Occipital lobe (tissue), 2 donors: ENCODE data around the gene LRRFIP1. TPM values are rescaled to one million over a fixed set of nuclear protein-coding genes. Genes with fewer than 3 reads are reported as not detected.

Experiments
- DNase-seq: peaks from one replicate; lab custom pipeline; 2025; lab: John Stamatoyannopoulos, UW
- total RNA-seq: library from RNA; depleted of rRNA; stranded (reverse); fragments of >200 nt; gene quantifications from one replicate; pipeline ENCODE4 v1.2.3, GENCODE V29; 2014

LRRFIP1 gene
- total RNA-seq, 1 donor from 2014 or later, result 29.0 TPM

GRCh38 chr2:237617587-237617982 lies 9.8 kb upstream of the LRRFIP1 start:
- DNase-seq, result no peak

- DNase-seq, result no peak
These were observed 8.9 kb upstream of the LRRFIP1 start for GRCh38 chr2:237618449-237618848.

GRCh38 chr2:237623428-237624403 lies 3.7 kb upstream of the LRRFIP1 start:
- DNase-seq, result no peak

DNA sequence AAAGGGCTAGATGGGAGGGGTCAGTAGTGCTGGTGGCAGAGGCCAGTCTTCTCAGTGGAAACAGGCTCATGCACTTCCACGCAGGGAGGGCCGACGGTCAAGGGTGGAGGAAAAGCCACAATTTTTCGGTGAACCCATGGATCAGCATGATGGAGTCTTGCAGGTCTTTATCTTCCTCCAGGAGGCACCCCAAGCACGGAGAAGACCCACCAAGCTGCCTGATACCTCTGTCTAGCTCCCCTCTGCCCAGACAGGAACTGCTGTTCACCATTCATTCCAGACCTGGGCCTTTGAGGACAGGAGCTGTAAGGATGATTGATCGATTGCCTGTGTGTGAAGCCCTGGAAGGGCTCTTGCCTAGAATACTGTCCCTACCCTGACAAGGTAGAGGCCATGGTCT lies 2.8 kb upstream of the LRRFIP1 start:
- no peak for DNase-seq

GRCh38 chr2:237625216-237625705 lies 2.1 kb upstream of the LRRFIP1 start:
- DNase-seq, result no peak

DNA sequence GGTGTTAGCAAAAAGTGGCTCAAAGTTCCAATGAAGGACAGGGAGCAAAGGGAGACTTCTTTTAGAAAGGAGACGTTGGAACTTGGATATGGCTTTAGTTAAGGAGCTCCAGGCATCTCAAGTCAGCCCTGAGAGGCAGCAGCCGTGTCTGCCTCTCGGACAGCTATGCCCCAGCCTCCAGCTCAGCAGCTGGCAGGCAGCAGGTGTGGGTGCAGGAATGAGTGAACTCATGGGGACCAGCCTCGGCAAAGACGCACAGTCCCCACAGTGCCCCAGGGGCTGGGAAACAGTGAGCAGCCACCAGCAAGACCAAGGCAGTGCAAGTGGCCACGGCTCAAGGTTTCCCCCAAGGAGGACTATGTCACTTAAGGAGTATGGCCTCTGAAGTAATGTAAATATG lies 1.6 kb upstream of the LRRFIP1 start:
- DNase-seq, result no peak

GRCh38 chr2:237626813-237627440 lies 460 bp upstream of the LRRFIP1 start:
- no peak for DNase-seq

DNA sequence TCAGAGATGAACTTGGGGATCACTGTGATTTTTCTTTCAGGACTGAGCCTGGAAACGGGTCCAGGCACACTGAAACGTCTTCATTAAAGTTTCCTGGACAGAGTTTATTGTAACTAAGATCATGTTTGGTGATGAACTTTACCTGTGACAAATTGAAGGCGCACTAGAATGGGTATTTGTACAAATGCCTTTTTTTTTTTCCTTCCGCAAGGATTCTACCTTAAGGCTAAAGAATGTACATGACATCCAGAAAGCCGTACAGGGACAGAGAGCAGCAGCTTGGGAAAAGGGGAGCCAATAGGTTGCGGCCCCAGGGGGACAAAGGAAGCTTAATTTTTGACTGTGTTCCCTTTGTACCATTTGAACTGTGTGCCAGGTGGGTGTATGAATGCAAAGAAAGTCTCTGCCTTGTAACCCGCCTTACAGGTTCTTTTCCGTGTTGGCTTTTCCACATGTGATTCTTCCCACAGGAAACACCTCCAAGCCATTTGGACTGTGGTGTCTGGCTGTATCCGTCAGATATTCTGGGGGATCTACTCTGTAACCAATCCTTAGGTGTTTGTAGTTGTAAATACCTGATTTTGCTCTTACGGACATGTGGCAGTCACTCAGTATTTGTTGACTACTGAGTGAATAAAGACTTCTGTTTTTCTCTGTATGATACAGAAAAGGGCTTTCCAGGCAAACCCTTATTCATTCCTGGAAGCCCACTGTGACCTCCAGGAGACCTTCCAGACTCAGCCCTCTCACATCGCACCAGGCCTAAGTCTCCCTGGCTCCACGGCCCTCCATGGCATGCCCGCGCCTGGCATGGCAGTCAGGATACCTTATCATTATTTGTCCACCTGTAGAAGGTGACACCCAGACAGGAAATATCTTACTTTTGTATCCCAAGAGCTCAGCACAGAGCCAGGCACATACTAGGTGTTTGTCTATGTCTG lies 1.1 kb downstream of the LRRFIP1 start:
- no peak for DNase-seq

DNA sequence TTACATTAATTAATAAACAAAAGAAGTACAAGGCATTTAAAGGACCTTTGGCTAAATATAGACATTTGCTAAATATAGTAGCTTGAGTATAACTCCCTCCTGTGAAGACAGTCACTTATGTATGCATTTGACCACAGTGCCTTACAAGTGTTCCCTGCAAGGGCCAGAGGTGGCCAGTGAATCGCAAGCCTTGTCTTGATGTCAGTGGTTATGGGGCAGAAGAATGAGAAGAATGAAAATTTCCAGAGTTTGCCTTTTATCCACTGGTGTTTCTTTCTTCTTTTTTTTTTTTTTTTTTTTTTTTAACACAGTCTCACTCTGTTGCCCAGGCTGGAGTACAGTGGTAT lies 1.8 kb downstream of the LRRFIP1 start:
- no peak for DNase-seq

DNA sequence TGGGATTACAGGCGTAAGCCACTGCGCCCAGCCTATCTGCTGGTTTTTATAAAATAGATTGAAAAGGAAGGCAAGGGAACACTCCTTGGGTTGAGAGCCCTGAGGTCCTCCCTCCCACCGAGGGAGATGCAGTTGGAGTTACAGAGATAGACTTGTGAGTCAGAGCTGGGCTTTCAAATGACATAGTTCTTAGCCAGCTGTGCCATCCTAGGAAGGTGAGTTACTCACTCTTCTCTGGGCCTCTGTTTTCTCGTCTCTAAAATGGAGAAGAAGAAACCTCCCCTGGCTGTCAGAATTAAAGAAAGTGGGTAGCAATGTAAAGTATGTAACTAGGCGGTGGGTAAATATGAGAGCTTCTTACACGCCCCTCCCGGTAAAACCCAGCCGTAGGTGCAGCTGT lies 2.4 kb downstream of the LRRFIP1 start:
- no peak for DNase-seq

DNA sequence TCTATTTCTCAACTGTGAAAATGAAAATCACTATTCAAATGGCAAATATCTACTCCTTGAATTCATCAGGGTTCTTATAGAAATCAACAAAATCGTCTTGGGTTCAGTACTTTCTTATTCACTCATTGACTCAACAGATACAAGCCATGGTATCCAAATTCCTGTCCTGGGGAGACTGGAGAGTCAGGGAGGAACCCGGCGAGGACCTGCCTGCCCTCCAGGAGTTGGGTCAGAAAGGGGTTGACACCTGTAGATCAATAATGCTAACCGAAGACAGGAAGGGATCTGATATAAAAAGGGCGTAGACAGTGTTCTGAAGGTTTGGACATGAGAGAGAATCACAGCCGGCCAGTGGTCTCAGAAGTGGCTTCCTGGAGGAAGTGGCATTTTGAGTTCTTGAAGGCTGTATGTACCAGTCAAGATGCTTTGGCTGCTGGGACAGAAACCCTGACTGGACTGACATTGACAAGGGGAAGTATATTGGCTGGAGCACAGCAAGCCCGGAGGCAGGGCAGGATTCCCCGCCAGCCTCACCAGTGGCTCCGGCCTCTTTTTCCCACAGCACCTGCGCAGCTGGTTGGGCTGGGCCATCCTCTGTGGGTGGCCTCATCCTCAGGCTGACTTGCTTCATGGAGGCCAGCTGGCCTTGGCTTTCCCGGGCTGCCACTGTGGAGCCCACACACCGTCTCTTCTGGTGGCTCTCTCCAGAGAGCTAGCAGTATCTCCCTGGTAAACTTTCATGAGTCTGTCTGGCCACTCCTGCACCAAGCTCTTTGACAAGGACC lies 3.0 kb downstream of the LRRFIP1 start:
- DNase-seq, result no peak

DNA sequence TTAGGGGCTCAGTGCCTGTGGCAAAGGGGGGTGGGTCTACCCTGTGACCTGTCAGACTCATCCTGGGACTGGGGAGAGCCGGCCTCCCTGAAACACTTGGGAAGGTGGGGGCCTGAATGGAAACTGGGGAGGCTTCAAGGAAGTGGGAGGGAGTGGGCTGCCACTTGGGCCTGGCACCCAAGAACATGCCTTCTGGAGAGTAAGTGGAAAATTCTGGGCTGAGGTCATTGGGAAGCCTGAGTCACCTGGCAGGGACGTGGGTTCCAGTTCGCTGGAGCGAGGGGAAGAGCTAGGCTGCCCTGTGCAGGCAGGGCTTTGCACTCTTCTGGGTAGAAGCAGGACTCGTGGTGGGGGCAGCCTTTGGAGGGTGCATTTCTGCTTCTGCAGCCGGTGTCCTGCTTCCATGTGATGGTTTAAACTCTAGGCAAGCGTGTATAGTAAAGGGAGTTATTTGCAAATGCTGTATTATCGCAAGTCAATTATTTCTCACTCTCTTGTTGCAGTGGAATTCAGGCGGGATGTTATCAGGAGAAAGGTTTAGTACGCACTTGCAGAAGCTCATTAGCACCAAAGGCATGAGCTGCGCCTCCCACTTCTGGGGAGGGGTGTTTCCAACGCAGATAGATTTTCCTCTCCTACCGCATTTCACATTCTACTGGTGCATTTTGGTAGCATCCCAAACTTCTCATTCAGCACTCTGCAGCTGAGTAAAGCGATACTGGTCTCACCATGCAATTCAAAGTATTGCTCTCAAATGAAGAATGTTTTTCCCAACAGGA lies 3.8 kb downstream of the LRRFIP1 start:
- no peak for DNase-seq

- no peak for DNase-seq
These were observed 4.6 kb downstream of the LRRFIP1 start for GRCh38 chr2:237631801-237632585.

GRCh38 chr2:237633061-237633561 lies 5.7 kb downstream of the LRRFIP1 start:
- DNase-seq, result no peak

DNA sequence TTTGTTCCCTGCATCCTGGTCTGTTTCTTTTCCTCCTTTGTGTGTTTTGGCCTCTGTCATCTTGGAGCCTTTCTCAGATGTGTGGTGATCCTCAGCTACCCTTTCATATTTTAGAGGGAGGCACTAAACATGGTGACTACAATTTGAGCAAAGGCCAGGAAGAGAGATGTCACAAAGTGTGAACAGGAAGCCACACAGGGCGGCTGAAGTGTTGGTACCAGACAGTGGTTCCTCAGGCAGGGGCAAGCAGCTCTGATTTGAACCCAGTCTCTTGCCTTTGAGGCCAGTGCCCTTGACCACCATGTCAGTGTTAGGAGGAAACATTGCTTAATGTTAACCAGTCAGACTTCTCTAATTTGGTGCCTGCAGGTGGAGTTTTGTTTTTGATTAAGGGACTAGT lies 9.2 kb downstream of the LRRFIP1 start:
- no peak for DNase-seq

DNA sequence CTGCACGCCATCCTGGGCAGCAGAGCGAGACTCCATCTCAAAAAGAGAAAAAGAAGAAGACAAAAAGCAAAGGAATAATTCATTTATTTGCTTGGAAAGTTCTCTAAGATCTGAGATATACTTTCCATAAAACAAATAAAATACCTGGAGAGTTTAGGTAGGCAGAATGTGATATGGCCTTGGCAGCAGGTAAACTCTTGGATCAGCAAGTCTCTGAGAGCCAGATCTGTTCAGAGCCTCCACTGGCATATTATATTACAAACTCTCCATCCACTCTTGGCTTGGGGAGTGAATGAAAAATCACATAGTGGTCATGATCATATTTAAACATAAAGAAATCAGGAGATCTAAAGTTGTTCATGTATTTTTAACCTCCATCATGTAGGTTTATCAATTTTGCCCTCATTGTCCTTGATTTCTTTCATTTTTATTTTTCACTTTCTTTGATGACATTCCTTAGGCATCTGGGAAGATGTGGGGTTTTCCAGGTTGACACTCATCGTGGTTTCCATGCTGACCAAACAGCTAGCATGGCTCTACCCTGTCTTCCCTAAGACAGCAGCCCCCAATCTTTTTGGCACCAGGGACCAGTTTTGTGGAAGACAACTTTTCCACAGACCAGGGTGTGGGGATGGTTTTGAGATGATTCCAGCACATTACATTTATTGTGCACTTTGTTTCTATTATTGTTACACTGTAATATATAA lies 10.2 kb downstream of the LRRFIP1 start:
- DNase-seq, result no peak

DNA sequence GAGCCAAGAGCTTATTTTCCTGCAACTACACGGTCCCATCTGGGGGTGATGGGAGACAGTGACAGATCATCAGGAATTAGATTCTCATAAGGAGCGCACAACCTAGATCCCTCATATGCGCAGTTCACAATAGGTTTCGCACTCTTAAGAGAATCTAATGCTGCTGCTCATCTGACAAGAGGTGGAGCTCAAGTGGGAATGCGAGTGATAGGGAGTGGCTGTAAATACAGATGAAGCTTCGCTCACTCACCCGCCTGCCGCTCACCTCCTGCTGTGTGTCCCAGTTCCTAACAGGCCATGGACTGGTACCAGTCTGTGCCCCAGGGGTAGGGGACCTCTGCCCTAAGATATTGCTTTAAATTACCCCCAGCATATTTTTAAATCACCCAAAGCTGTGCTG lies 10.8 kb downstream of the LRRFIP1 start:
- no peak for DNase-seq

- DNase-seq, result no peak
These were observed 11.9 kb downstream of the LRRFIP1 start for GRCh38 chr2:237639052-237639835.
